Loucy (cell line): ENCODE results near the gene SH3BP5L.

Experiments
- H2AFZ ChIP-seq: fragments of 200-600 bp; sonication (generic); 2 replicates; pipeline ENCODE4 v1.6.0; 2016; ENCODE audit warnings: antibody characterized with exemption, mild to moderate bottlenecking, low read length, moderate library complexity
- H3F3A ChIP-seq: fragments of 200-600 bp; 2 replicates; pipeline ENCODE4 v1.6.0; 2016; ENCODE audit warnings: antibody characterized with exemption, low read depth, mild to moderate bottlenecking
- H3K27me3 ChIP-seq: fragments of 200-600 bp; sonication (generic); 2 replicates; pipeline ENCODE4 v1.6.1; 2014; ENCODE audit warnings: low read length, mild to moderate bottlenecking; ENCODE audit not compliant: insufficient read depth, poor library complexity, severe bottlenecking
- H3K36me3 ChIP-seq: fragments of 200-600 bp; sonication (generic); 2 replicates; pipeline ENCODE4 v1.6.1; 2016; ENCODE audit warnings: low read length; ENCODE audit not compliant: insufficient read depth
- H3K4me1 ChIP-seq: fragments of 200-600 bp; sonication (generic); 2 replicates; pipeline ENCODE4 v1.5.1; 2014; ENCODE audit warnings: low read length, mild to moderate bottlenecking; ENCODE audit not compliant: insufficient read depth, poor library complexity, severe bottlenecking
- H3K4me2 ChIP-seq: fragments of 200-600 bp; sonication (generic); 2 replicates; pipeline ENCODE4 v1.6.0; 2014; ENCODE audit warnings: antibody characterized with exemption, low read length, low read depth, mild to moderate bottlenecking; ENCODE audit not compliant: poor library complexity, severe bottlenecking
- H3K4me3 ChIP-seq: fragments of 200-600 bp; sonication (generic); 2 replicates; pipeline ENCODE4 v1.5.1; 2014; ENCODE audit warnings: low read length, mild to moderate bottlenecking, mixed read lengths; ENCODE audit not compliant: poor library complexity, severe bottlenecking
- H3K79me2 ChIP-seq: fragments of 200-600 bp; sonication (generic); 2 replicates; pipeline ENCODE4 v1.6.1; 2014; ENCODE audit warnings: low read length; ENCODE audit not compliant: insufficient read depth
- H3K9ac ChIP-seq: fragments of 200-600 bp; sonication (generic); 2 replicates; pipeline ENCODE4 v1.6.0; 2014; ENCODE audit warnings: mild to moderate bottlenecking, low read depth, low read length, moderate library complexity; ENCODE audit not compliant: poor library complexity, severe bottlenecking
- H3K9me2 ChIP-seq: fragments of 200-600 bp; sonication (generic); replicated peaks from 2 replicates; pipeline ENCODE4 v1.6.1; 2016; ENCODE audit warnings: low read depth, low read length, mixed read lengths
- H3K9me3 ChIP-seq: fragments of 200-600 bp; sonication (generic); 2 replicates; pipeline ENCODE4 v1.6.1; 2014; ENCODE audit warnings: mild to moderate bottlenecking, antibody characterized with exemption, low read length, low read depth; ENCODE audit not compliant: insufficient read depth
- H4K20me1 ChIP-seq: fragments of 200-600 bp; sonication (generic); 2 replicates; pipeline ENCODE4 v1.6.0; 2014; ENCODE audit warnings: antibody characterized with exemption, low read length, mild to moderate bottlenecking; ENCODE audit not compliant: insufficient read depth, poor library complexity, severe bottlenecking
- EZH2phosphoT487 ChIP-seq: fragments of 200-600 bp; IDR thresholded peaks from 2 replicates; pipeline ENCODE4 v1.6.1; 2018; ENCODE audit warnings: antibody characterized with exemption, mild to moderate bottlenecking, moderate library complexity, borderline replicate concordance
- TF ChIP-seq, protein P1 (sequence below): fragments of 200-600 bp; sonication (generic); conservative IDR thresholded peaks from 2 replicates; pipeline ENCODE4 v1.5.1; 2014; ENCODE audit warnings: mild to moderate bottlenecking, antibody characterized with exemption, low read length

SH3BP5L gene

DNA sequence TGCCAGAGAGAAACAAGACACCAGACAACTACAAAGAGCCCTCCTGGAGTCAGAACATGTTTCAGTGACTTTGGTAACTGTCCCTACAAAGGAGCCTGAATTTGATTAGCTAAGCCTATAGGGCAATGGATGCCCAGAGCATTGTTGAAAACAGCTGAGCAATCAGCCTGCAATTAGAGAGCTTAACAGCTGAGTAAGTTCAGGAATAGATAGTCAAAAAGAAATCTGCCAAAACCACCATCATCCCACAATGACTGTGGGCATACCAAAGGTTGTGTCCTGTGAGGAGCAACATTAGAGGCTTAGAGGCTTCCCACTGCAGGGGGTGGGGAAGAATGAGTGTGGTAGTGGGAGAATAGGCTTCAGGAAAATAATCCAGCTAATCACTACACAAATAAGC, 32.1 kb downstream of the SH3BP5L start:
- Histone ChIP-seq H3K4me1 (no peaks in the 10 kb centered on the region), H3K36me3 (no peaks in the 10 kb centered on the region), H3K4me3 (no peak overlapping the region), H4K20me1 (no peaks in the 10 kb centered on the region), H3K79me2 (no peaks in the 10 kb centered on the region), H3K27me3 (no peaks in the 10 kb centered on the region), H2AFZ (no peak overlapping the region), H3K9me2 (no peaks in the 10 kb centered on the region), H3F3A (no peaks in the 10 kb centered on the region), H3K9ac (no peak overlapping the region), H3K9me3 (no peaks in the 10 kb centered on the region; the same call in 1 of the 2 replicates), H3K4me2 (no peak overlapping the region)
- TF ChIP-seq, protein P1, sequence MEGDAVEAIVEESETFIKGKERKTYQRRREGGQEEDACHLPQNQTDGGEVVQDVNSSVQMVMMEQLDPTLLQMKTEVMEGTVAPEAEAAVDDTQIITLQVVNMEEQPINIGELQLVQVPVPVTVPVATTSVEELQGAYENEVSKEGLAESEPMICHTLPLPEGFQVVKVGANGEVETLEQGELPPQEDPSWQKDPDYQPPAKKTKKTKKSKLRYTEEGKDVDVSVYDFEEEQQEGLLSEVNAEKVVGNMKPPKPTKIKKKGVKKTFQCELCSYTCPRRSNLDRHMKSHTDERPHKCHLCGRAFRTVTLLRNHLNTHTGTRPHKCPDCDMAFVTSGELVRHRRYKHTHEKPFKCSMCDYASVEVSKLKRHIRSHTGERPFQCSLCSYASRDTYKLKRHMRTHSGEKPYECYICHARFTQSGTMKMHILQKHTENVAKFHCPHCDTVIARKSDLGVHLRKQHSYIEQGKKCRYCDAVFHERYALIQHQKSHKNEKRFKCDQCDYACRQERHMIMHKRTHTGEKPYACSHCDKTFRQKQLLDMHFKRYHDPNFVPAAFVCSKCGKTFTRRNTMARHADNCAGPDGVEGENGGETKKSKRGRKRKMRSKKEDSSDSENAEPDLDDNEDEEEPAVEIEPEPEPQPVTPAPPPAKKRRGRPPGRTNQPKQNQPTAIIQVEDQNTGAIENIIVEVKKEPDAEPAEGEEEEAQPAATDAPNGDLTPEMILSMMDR, result no peak

DNA sequence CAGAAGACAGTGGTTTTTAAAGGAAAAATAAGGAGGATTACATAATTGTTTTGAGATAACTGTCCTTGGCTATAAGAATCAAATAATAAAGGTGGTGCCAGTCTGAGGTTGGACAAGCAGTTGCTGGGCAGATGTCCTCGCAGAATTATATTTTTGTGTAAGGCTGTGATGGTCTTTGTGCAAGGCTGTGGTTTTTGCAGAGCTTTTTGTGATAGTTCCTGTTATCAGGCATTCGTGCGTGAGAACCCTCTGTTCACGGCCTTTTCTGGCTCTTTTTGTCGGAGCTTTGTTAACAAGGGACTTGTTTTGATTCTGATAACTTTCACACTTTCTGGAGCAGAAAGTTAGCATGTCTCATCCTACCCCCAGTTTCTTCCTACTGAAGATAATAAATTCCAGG, 33.4 kb downstream of the SH3BP5L start:
- H3K9ac ChIP-seq, result no peak overlapping the region
- H3K4me1 ChIP-seq, result no peaks in the 10 kb centered on the region
- no peak overlapping the region for H3K4me2 ChIP-seq
- H4K20me1 ChIP-seq, result no peaks in the 10 kb centered on the region
- no peak overlapping the region for H2AFZ ChIP-seq
- no peaks in the 10 kb centered on the region; the same call in 1 of the 2 replicates for H3K9me3 ChIP-seq
- no peaks in the 10 kb centered on the region for H3K27me3 ChIP-seq
- H3K79me2 ChIP-seq, result no peaks in the 10 kb centered on the region
- no peaks in the 10 kb centered on the region for H3F3A ChIP-seq
- TF ChIP-seq, protein P1, result no peak
- TF ChIP-seq EZH2phosphoT487, result no peak
- no peaks in the 10 kb centered on the region for H3K9me2 ChIP-seq
- H3K4me3 ChIP-seq, result no peak overlapping the region
- no peaks in the 10 kb centered on the region for H3K36me3 ChIP-seq

DNA sequence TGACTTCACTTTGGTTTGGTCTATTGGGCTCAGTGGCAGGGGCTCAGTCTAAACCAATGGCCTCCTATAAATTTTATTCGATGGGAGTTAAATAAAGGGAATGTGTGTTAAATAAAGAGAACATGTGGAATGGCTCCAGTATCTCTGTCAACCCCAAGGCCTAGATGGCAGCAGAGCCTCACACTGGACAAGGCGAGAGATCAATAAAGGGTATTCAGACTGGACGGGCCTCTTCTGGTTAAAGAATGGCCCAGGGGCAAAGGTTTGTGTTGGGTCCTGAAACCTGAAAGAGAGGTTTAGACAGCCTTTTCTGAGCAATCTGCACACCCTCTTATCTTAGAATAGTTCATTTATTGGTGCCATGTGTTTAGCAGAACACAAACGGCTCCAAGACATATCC, 34.7 kb downstream of the SH3BP5L start:
- Histone ChIP-seq H3K27me3 (no peaks in the 10 kb centered on the region), H3F3A (no peaks in the 10 kb centered on the region), H3K79me2 (no peaks in the 10 kb centered on the region), H3K9me2 (no peaks in the 10 kb centered on the region), H3K4me3 (no peak overlapping the region), H4K20me1 (no peaks in the 10 kb centered on the region), H2AFZ (no peak overlapping the region), H3K9ac (no peak overlapping the region), H3K4me2 (no peak overlapping the region), H3K36me3 (no peaks in the 10 kb centered on the region), H3K4me1 (no peaks in the 10 kb centered on the region), H3K9me3 (no peaks in the 10 kb centered on the region; the same call in 1 of the 2 replicates)
- TF ChIP-seq EZH2phosphoT487, result no peak
- TF ChIP-seq, protein P1, result no peak
